ENCODE measurements around the gene ANKRD29.

Gene ANKRD29, protein sequence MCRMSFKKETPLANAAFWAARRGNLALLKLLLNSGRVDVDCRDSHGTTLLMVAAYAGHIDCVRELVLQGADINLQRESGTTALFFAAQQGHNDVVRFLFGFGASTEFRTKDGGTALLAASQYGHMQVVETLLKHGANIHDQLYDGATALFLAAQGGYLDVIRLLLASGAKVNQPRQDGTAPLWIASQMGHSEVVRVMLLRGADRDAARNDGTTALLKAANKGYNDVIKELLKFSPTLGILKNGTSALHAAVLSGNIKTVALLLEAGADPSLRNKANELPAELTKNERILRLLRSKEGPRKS

DNA sequence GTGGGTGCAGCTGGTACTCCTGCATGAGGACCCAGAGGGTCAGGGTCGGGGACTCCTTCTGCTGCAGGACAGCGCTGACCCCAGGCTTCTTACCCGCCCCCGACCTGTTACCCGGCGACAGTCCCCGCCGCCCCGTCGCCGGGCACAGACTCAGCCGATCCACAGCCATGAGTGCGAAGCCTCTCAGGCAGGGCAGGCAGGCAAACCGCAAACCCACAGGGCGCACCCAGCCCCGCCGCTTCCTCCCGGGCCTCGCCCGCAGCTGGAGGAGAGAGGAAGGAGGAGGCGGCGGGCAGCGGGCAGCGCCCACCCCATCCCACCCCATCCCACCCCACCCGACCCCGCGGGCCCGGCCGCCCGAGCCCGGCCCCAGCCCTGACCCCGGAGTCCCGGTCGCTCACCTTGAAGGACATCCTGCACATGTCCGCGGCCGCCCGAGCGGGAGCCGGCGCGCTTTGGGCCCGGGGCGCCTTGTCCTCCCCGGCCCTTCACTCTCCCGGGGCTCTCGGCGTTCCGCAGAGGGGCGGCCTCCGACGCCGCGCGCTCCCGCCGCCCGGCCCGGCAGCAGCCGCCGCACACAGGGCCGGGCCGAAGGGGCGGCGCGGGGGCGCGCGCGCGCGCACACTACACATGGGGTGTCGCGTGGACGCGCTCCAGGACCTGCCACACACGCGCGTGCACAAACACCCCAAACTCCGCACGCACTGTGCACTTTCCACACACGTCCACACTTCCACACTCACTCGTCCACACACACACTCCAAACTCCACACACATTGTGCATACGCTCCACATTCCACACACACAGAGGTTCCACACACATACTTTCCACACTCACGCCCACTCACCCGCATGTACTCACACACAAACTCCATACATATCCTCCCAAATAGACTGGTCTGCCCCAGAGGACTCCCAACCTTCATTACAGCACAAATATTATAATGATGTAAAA lies at the start of gene ANKRD29:
TSS of gene ANKRD29 (minus strand) at position 603 of the 955 bp plus-strand sequence. CDS start at position 422, 181 bp downstream.
- peak; percentile 18 for DNase-seq

DNA sequence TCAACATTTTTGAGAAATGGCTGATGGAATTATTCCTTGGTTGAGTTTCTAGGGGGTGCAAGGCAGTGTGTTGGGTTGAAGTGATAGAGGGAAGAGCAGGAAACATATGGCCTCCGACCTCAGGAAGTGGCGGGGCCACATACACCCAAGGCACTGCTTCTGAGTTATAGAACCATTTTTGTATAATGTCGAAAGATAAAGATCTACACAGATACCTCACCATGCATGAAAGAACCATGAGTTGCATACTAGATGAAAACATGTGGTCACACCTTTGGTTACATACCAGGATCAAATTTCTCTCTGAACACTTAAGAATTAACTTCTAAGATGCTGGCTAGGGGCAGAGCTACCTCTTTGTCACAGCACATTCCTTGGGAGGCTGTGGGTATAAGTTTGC lies 49.7 kb upstream of the ANKRD29 start:
- no peak for DNase-seq

DNA sequence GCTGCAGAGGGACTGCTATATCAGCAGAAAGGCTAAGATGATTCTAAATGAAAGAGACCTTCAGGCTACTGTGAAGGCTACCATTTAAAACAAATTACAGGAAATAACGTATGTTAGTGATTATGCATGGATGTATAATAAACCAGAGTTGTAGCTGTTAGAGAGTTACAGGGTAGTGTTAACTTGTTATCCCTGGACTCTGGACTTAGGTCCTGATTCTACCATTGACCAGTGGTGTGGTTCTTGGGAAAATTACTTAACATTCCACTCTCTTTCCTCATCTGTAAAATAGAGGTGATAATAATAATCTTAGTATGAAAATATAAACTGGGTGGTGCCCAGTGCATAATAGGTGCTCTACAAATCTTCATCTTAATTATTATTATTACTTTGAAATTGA lies 48.7 kb upstream of the ANKRD29 start:
- no peak for DNase-seq

DNA sequence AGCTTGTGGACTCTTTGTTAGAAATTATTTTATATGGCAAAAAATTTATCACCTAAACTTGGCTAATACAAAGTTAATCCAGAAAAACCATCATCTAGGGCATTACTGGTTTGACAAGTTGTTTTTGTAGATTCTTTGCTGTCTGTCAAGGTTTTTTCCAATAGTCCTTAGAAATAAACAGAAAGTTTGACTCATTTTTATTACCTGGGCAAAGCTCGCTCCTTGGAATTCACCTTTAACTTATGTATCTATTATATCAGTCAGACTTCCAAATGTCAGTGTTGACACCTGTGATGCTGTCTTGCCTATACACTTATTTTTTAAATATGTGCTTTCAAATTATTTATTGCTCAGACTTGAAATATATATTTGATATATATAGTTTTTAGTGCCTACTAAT lies 48.2 kb upstream of the ANKRD29 start:
- DNase-seq: no peak

DNA sequence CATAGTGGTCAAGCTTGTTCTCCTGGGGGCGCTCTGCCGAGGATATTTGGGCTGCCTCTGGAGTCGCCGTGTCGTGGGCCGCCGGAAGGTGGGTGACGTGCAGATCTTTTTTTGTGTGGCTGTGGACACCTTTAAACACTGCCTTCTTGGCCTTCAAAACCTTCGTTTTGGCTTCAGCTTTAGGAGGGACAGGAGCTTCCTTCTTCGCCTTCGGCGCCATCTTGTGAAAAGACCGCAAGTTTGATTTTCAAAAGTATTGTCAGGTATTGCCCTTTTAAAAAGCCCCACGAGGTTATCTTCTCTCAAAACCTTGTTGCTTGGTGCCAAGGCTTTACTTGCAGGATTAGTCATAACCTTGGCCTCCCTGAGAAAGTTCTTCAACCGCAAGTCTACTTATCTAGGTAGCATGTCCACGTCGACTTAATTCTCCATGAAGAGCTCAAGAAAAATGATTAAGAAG lies 47.4 kb upstream of the ANKRD29 start:
- DNase-seq: no peak

DNA sequence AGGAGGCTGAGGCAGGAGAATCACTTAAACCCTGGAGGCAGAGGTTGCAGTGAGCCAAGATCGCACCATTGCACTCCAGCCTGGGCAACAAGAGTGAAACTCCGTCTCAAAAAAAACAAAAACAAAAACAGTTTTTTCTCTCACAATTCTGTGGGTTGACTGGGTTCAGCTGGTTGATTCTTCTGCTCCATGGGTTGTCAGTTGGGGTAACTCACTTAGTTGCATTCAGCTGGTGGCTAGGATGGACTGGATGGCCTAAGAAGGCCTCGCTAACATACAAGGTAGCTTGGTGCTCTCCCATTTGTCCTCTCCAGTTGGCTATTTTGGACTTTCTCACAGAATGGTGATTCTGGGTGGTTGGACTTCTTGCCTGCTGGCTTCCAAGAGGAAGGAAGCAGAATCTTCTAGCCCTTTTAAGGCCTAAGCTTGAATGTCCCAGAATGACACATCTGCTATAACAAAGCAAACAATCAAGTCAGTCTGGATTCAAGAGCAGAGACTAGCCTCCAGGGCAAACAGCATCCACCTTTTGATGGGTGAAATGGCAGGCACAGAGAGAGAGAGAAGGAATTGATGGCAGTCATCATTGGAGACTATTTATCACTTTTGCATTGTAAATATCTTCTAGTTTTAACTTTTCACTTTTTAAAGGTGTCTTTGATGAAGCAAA lies 44.4 kb upstream of the ANKRD29 start:
- no peak for DNase-seq

DNA sequence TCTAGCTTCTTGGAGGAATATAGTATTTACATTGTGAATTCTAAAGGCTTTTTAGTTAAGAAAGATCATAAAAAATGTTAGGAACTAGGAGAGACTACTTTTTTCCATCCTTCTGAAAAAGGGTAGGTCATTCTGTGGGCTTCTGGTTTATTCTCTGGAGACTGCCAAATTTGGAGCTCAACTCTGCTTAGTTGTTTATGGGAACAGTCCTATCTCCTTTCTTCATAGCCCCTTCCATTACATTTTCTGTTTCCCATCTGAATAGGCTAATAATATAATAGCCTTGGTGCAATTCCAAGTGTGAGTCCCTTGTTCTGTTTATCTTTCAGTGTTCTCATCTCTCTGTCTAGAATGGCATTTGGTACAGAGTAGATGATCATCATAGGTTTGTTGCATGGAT lies 42.1 kb upstream of the ANKRD29 start:
- DNase-seq: no peak

DNA sequence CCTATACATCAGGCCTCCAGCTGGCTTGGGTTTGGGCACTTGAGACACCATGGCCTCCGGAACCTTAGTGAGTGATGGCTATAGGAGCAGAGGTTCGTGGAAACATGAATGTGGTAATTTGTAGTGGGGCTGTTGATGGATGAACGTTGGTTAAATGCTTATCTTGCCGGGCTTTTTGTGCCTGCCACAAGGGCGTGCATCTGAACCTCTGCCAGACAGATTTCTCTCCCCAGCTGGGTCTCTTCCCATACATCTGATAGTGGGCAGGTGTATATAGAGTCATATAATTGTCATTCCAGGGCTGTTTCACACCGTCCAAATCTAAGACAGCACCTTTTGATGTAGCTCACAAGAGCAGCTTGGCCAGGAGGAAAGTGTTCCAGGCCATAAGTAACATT lies 41.3 kb upstream of the ANKRD29 start:
- no peak for DNase-seq

DNA sequence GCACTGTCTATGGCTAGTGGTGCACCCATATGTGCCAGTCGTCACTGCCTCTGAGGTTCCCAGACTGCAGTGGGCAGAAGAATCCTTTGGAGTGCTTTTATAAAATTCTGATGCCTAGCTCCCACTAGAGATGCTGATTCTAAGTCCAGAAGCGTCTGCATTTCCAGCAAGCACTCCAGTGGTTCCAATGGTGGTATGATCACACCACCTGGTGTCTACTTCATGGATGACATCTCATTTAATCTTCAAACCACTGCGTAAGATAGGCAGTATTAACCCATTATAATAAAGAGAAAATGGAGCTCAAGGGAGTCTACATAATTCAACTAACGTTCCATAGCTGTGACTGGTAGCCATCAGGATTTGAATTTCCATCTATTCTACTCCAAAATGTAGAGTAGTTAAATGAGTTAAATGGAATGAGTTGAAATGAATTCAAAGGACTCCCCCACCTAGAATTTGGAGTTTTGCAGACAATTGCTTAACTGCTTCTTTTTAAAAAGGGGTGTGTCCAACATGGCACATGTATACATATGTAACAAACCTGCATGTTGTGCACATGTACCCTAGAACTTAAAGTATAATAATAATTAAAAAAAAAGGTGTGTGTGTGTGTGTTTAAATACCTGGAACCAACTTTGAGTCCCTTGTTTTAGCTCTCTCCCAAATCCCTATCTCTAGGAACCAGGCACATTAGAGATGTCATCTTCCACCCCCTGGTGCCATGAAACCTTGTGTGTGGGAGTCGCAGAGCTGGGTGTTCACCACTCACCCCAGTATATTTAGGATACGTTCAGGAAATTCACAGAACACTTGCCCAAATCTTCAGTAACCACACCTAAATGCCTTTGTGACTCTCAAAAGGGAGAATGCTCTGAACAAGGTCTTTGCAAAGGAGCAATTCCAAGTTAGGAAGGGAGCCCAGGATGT lies 40.6 kb upstream of the ANKRD29 start:
- peak; percentile 39 for DNase-seq

DNA sequence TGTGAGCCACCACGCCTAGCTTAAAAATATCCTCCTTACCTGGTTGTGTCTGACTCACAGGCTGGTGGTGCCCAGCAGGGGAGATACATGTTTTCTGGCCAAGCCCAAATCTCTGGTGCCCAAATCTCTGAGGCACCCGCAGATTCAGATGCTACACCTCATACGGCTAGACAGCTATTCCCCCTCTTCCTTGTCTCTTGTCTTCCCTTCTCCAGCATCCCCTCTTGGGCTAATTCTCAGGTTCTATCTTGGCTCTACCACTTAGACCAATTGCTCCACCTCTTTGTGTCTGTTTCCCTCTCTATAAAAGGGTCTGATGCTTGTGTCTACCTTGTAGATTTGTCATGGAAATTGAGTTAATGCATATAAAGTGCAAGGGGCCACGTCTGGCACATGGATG lies 39.9 kb upstream of the ANKRD29 start:
- DNase-seq: no peak

DNA sequence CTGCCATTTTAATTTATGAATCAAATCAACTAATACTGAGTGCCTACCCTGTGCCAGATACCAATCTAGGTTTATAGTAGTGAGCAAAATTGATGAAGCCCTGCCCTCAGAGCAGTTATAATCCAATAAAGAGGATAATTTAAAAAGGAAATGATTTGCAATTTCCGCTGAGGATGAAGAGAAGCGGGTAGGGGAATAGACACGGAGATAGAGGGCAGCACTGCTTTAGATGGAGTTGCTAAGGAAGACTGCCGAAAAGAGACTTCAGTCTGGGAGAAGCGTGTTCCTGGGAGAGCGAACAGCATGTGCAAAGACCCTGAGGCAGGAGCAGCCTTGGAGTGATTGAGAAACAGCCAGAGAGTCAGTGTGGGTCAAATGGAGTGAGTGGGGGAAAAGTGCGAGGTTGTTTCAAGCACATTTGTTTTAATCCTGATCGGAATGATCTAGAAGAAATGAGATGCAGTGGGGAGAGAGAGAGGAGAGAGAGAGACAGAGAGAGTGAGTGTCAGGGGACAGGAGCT lies 38.9 kb upstream of the ANKRD29 start:
- DNase-seq: no peak

DNA sequence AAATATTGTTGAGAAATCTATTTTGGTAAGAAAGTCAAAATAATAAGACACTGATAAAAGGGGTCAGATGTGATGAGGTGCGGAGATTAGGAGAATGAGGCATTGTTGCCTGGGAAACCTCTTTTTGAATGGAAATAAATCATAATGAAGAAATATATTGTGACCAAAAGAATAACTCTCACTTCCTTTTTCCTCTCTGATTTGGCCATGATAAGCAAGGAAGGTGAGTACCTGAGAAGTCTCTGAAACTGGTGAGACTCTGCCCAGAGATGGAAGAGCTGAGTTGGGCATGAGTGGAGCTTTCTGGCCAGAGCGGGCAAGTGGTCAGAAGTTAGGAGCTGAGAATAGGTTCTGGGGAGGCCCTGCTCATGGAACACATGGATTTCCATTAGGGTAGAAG lies 38.3 kb upstream of the ANKRD29 start:
- no peak for DNase-seq

DNA sequence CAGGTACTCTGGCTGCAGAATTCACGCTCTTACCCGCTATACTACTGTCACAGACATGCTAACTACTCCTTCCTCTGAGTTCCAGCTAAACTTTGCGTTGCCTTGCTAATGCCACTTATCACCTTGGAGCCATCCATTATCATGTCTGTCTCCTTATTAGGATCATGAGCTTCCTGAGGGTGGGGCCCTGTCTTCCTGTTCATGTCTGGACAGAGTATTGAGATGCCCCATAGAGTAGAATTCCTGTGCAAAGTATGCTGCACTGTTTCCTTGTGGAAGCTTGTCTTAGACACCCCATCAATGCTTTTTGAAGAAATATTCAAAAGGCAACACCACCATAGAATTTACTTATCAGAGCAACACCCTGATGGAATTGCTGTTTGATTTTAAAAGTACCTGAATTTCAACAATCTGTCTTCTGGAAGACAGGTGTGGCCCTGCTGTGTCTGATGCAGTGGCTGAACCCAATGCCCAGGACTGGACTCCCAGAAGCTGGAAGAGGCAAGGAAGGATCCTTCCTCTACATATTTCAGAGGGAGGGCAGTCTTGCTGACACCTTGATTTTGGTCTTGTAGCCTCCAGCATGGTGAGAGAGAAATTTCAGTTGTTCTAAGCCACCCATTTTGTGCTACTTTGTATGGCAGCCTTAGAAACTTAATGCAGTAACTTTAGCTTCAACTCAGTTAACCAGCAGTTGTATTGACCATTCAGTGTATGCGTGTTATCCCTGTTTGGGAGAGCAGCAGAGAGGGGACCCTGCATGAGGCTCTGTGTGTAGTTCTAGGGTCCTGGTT lies 32.1 kb upstream of the ANKRD29 start:
- DNase-seq: no peak

DNA sequence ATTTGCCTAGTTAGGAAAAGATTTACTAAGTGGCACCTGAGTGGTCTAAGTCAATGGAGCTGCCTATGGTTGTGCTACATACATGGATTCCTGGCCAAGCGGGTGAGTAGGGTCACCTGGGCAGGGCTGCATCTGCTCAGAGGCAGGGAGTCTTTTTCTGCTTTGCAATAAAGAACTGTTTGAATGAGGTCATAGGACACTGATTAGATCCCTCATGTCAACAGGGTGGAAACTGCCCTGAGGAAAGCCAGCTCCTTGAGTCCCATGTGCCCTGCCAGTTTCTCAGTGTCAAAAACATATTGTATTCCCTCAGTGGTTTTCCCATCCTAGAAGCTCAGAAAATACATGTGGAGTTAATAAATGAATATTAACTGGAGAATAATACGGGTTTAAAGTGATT lies 31.1 kb upstream of the ANKRD29 start:
- no peak for DNase-seq

DNA sequence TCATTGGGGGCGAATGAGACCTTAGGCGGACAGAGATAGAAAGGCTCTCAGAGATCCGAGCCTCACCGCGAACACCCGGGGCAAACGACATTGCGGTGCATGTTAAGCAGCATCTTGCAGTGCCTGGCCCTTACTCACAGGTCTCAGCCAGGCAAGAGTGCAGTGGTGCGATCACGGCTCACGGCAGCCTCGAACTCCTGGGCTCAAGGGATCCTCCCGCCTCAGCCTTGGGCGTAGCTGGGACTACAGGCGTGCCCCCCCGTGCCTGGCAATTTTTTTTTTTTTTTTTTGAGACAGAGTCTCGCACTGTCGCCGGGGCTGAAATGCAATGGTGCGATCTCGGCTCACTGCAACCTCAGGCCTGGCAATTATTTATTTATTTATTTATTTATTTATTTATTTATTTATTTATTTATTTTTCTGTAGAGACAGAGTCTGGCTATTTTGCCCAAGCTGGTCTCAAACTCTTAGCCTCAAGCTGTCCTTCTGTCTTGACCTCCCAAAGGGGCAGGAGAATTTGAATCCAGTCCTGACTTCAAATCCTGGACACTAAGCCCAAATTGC lies 27.9 kb upstream of the ANKRD29 start:
- DNase-seq: no peak

DNA sequence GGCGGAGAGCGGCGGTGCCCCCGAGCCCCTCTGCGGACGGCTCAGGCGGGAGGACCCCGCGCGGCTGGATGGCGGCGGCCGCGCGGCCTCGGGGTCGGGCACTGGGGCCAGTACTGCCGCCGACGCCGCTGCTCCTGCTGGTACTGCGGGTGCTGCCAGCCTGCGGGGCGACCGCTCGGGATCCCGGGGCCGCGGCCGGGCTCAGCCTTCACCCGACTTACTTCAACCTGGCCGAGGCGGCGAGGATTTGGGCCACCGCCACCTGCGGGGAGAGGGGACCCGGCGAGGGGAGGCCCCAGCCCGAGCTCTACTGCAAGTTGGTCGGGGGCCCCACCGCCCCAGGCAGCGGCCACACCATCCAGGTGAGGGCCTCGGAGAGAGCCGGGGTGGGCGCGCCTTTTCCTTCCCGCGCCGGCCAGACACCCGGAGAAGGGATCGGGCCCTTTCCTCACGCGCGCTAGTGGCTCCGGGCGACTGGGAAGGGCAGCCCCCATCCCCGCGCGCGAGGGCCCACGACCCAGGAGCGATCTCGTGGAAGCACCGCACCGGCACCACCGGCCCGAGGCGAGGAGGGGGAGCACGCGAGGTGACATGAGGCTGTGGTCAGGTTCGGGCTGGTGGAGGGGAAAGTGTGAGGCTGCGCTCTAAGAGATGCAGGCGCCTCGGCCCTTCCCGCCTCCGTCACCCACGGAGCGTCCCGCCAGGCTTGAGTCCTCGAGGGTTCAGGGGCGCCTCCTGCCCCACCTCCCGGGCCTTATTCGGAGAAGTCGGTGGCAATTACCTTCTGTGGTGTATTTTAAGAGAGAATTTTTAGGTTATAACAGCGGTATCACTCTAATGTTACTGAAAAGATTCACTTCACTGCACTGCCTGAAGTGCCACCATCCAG lies 27.1 kb upstream of the ANKRD29 start:
- DNase-seq: no peak

DNA sequence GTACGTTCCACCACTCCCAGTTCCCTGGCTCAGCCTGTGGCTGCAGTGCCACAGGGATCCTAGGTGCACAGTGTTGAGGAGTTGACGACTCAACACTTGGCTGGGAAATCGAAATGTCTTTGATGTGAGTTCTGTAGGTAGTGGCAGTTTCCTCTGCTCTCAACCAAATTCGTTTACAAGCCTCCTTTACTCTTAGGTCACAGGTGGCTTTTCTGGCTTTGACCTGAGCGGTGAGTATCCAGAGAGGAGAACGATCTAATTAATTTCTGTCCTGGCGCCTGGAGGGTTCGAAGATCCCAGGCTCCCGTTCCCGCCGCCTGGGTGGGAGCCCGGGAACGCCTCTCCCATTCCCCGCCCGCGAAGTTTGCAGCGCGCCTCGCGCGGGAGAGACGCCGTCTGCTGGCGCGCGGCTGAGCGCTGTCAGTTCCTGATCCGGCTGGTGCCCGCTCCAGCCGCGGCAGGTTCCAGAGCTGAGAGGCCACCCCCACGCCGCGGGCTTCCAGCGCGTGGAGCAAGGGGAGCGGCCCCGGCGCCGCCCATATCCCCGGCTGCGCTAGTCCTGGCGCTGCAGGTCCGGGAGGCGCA lies 26.4 kb upstream of the ANKRD29 start, which contains the start of gene LAMA3:
TSS of gene LAMA3 (plus strand) at position 423 of the 585 bp plus-strand sequence. CDS start 231 bp downstream, outside the sequence.
- DNase-seq: peak; percentile 41

DNA sequence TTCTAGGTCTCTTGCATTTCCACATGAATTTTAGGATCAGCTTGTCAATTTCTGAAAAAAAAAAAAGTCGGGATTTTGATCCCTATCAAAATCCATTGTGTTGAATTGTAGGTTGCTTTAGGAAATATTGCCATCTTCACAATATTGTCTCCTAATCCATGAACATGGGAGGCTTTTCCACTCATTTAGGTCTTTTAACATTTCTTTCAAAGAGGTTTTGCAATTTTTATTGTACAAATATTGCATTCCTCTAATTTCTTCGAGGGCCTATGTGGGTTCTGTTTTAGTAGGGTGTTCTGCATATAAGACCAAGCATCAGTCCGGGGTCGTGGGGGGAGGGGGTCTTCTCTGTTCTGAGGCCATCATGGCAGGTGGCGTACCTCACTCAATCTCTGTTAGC lies 25.8 kb upstream of the ANKRD29 start:
- no peak for DNase-seq

DNA sequence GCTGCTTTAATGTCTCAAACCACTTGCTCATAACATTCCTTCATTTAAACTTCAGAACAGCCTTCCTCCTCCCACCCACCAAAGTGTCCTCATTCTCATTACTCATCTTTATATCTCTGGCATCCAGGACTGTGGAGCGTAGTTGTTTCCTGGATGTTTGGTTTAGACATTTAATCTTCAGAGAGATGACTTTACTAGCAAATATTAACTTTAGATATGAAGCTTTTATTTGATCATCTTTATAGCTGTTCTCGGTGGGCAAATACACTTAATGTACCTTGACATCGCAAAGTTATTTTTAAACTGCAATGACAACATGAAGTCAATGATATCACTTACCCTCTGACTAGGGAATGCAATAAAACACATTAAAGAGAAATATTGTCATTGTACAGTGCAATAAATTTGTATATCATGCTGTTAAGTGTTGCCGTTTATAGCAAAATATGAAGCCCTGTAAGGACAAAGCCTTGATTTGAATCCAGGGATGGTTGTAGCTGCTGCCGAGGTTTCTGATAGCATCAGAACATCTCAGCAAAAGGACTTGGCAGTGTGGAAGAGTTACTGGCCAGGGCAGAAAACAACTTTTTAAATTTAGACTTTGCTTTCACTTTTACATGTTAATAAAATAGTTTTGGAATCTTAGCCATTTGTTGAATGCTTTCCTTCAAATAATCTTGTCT lies 21.9 kb upstream of the ANKRD29 start:
- DNase-seq: no peak

Data from inflammatory macrophage treated with lipopolysaccharide for 4 hours (primary cell).